ENCODE results near the gene B4GALT6.

The B4GALT6 gene

GRCh38 chr18:31659576-31660177, 24.7 kb downstream of the B4GALT6 start:
- FAIRE-seq = no peak

DNA sequence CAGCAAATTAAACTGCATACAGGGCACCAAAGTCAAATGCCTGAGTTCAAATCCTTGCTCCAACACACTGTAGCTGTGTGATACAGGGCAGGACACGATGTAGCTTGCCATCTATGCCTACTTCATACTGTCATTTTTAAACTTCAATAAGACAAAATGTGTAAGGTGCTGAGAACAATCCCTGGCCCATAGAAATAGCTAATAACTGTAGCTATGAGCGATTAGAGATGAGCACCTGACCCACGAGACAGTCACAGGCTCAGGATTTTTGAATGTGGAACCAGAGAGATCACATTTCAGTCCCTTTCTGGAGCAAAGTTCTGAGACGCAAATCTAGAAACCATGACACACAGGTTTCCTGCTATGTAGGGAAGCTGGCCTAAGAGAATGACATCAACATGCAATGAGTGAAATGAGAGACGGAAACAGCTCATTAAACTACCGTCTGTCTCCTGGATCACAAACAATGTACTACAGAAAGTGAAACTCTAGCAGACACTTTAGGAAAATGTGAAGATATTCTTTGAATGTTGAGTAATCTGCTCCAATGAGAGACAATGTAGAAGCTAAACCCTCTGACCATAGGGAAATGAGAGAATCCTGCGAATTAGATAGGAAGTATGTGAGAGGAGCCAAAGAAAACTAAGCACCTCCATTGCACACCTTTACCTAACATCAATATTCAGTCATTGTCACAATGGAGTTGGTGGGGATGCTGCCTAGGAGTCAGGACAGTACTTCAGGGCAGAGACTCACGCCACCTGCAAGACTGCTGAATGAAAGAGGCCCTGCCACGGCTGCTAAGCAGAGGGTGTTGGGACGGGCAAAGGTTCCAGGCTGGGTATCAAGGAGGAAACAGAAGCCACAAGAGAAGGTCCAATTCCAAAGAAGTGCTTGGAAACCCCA, 25.5 kb downstream of the B4GALT6 start:
- FAIRE-seq = no peak

DNA sequence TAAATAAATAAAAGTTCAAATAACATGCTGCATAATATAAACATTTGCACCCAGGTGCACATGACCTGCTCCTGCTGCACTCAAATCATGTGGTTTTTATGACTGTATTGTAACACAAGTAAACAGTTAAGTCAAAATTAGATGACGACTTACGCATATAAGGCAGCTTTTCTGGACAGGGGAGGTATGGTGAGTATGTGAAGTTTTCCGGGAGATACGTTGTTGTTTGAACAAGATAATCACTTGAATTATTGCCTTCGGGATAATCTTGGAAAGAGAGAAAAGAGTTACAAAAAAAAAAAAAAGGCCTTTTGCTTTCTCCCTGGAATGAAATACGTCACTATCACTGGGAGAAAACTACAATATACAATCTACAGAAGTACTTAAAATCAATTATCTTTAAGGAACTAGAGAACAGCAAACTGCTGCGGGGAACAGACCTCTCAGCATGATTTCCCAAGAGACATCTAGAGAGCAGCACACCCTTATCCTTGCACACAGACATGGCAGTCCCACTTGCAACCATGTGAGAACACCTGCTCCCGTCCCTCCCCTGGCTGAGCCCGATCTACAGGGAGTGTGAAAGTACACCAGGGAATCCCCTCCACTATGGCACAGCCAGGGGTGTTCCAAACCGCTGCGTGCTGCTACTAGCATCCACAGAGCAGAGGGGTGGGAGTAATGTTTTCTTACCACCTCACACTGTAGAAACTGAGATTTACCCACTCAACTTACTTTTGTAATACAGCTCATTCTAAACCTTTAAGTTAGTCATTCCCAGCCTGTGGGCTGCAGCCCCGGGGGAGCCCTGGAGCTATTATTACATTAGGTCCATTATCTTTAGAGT, 26.3 kb downstream of the B4GALT6 start:
- no peak for FAIRE-seq

DNA sequence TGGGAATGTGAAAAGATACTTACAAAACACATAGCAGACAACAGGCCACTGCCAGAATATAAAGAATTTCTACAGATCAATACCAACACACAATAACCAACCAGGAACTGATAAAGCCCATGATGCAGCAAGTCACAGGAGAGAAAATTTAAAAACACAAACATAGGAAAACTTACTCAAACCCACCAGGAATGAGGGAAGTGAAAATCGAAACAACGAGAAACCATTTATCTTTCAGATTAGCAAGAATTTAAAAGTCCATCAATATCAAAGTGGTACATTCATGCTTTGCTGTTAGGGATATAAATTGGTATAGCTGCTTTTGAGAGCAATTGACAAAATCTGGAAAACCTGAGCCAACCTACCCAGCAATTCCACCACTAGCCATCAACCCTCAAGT, 27.6 kb downstream of the B4GALT6 start:
- no peak for FAIRE-seq

GRCh38 chr18:31655354-31655753, 29.0 kb downstream of the B4GALT6 start:
- no peak for FAIRE-seq

- no peak for FAIRE-seq
Measured at GRCh38 chr18:31652877-31653276, 31.5 kb downstream of the B4GALT6 start.

DNA sequence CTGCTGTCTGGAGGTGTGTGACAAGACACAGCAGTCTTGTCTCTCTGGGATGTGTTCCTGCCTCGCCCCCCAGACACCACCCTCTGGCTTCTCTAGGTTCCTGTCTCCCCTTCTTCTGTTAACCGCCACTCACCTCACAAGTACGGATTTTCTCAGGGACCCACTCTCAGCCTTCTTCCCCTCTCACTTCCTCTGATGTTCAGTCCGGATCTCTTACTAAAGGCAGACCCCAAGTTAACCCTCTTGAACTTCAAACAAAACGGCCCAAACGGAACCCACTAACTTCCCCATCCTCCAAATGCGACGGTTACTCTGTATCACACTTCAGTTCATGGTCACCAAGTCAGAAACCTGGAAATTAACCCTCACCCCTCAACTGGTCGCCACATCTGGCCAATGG, 32.0 kb downstream of the B4GALT6 start:
- no peak for FAIRE-seq

DNA sequence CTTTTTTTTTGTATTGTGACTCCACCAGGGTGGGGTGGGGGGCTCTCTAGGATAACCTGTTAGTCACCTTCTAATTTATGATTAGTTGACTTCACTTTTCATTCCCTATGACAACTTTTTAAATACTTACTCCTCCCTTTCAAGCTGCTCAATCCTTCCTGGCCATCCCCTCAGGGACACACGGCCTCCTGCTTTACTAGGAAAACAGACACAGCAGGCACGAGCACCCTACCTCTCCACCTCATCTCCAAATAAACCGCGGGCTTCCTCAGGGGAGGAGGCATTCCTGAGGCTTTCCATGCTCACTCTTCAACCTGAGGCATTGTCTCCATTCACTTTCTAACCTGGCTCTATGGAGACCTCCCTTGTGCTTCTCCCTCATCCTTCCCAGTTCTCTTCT, 33.0 kb downstream of the B4GALT6 start:
- no peak for FAIRE-seq

- no peak for FAIRE-seq
Measured at GRCh38 chr18:31649978-31650719, 34.2 kb downstream of the B4GALT6 start.

GRCh38 chr18:31649449-31649848, 34.9 kb downstream of the B4GALT6 start:
- FAIRE-seq = no peak

DNA sequence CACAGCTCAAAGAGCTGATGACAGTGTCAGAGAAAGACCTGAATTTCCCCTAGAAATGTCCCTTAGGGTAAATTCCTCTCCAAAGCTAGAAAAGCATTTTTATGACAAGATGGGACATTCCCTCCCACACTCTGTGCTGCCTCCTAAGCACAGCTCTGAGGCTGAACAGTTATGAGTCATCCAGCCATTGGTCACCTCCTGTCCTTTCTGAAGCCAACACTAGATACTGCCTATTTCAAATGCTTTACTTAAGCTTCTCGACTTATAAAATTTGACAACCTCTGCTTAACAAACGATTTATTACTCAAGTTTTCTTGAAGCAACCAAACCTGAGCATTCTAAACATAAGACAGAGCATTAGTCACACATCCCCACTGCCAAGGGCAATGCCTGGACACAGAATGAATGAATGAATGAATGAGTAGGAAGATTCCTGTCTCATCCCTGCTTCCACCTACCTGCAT, 35.4 kb downstream of the B4GALT6 start:
- no peak for FAIRE-seq

- FAIRE-seq = no peak
Measured at GRCh38 chr18:31648458-31648857, 35.9 kb downstream of the B4GALT6 start.

GRCh38 chr18:31647127-31647753, 37.1 kb downstream of the B4GALT6 start:
- no peak for FAIRE-seq

GRCh38 chr18:31646332-31647126, 37.9 kb downstream of the B4GALT6 start:
- no peak for FAIRE-seq

GRCh38 chr18:31645411-31645810, 39.0 kb downstream of the B4GALT6 start:
- no peak for FAIRE-seq

- no peak for FAIRE-seq
Measured at GRCh38 chr18:31643003-31643402, 41.4 kb downstream of the B4GALT6 start.

- FAIRE-seq = peak; percentile 18
Measured at GRCh38 chr18:31637445-31637844, 46.9 kb downstream of the B4GALT6 start.

DNA sequence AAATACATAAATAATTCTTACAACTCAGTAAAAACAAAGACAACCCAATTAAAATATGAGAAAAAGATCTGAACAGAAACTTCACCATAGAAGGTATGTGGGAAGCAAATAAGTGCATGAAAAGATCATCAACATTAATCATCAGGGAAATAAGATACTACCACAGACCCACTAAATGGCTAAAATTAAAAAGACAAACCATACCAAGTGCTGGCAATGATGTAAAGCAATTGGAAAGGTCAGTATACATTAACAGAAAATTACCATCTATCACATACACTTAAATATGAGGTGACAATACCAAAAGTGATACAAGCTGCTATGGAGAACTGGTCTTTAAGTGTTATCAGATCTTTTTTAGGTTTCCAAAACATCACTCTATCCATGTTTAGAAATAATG, 48.0 kb downstream of the B4GALT6 start:
- no peak for FAIRE-seq

- no peak for FAIRE-seq
Measured at GRCh38 chr18:31634331-31634713, 50.1 kb downstream of the B4GALT6 start.

- FAIRE-seq = no peak
Measured at GRCh38 chr18:31633392-31634330, 50.7 kb downstream of the B4GALT6 start.
